CD4-positive, alpha-beta T cell treated with Interleukin-6 for 4 hours (primary cell): ENCODE data around the gene SFSWAP.
"Not testable (repeated sequence)": the region's sequence is repeated elsewhere in the genome, so short reads cannot be mapped to it uniquely, and the experiment has no call there.

Experiments used
- DNase-seq: peaks from one replicate; pipeline ENCODE4 v3.0.0-alpha.2; 2020; ENCODE audit warnings: mixed read lengths

The SFSWAP gene

GRCh38 chr12:131765961-131766360, 55.1 kb downstream of the SFSWAP start:
- no peak for DNase-seq

- DNase-seq: no peak
These were observed 55.7 kb downstream of the SFSWAP start for GRCh38 chr12:131766382-131767107.

DNA sequence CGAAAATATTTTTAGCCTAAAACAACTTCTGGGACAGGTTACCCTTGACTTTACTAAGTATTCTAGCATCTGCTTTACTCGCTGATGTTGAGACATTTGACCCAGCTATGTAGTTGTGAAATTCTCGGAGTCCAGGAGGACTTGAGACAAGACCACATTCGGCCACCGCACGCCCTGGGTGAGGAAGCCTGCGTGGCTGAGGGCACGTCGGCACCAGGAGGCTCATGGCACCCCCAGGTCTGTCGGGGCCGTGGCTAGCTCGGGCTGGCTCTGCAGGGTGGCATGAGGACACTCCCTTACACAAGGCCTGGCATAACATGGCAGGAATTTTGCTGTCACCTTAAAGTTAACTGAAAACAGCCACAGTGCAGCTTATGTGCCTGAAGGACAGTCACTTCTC, 59.2 kb downstream of the SFSWAP start:
- DNase-seq: no peak

DNA sequence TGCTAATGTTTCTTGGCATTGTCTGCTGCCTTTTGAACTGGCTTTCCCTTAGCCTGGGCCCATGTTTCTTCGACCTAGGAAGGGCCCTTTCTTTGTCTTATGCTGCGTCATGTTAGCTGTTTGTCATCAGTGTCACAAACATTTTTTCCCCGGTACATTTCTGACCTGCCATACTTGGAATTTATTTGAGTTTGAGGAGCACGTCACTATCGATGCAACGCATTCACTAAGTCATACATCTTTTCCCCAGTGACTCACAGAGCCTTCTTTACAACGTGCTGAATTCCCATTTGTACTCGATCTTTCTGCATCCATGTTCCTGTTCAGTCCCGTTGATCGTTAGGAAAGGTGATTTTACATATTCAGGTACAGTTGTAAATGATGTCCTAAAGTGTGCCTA, 61.1 kb downstream of the SFSWAP start:
- no peak for DNase-seq

- DNase-seq: peak; percentile 46
These were observed 62.8 kb downstream of the SFSWAP start for GRCh38 chr12:131773582-131774221.

DNA sequence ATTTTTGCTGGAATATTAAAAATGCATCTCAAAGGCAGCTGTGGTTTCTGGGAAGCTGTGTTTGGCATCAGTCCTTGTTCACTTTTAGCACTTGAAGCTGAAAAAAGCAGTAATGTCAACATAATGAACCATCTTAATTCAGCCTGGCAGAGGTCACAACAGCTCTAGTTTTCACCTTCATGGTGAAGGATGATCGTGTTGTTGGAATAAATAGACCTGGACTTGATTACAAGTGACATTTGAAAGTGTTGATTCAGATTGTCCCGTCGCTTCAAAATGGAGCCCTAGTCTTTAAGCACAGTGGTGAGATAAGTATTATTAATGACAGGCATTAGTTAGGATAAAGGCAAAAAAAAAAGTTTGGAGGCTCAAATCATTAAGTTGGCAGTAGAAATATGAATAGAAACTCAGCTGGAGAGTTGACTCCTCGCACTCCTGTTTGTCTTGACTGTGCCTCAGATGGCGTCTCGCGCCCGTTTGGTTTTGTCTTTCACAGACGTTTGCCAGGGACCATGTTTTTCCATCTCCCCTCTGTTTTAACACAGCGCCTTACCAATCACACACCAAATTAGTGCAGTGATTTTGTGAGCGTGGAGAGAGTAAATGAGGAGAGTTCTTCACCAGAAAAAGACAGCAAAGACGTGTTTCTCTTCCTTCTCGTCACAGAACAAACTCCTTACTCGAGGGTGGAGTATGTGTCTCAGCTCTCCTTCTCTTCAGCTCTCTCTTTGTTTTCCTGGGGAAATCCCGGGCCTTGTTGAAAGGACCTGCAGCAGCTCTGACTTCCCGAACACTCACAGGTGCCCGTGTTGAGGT, 63.9 kb downstream of the SFSWAP start:
- no peak for DNase-seq

DNA sequence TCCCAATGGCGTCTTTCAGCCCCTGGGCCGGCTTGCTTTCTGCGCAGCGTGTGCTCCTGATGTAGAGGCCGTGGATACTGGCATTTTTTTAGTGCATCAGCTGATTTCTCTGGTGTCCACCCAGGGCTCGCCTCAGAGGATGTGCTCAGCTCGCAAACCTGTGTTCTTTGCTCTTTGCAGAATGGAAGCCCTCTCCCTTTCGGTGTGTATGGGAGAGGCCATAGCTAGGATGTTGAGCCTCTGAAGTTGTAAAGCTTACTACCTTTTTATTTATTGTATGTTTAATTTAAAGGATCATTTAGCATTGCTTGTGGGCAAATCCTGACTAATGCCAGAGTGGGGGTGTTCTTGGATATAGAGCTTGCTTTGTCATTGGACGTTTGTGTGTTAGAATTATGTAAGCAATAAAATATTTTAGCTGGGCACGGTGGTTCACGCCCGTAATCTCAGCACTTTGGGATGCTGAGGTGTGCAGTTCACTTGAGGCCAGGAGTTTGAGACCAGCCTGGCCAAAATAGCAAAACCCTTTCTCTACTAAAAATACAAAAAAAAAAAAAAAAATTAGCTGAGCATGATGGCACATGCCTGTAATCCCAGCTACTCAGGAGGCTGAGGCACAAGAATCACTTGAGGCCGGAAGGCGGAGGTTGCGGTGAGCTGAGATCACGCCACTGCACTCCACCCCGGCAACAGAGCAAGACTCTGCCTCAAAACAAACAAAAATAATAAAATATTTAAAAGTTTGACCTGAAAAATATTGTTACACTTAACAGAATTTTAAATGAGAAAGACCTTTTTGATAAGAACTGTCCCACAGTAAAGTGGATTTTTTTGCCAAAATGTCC, 64.7 kb downstream of the SFSWAP start:
- DNase-seq: no peak

DNA sequence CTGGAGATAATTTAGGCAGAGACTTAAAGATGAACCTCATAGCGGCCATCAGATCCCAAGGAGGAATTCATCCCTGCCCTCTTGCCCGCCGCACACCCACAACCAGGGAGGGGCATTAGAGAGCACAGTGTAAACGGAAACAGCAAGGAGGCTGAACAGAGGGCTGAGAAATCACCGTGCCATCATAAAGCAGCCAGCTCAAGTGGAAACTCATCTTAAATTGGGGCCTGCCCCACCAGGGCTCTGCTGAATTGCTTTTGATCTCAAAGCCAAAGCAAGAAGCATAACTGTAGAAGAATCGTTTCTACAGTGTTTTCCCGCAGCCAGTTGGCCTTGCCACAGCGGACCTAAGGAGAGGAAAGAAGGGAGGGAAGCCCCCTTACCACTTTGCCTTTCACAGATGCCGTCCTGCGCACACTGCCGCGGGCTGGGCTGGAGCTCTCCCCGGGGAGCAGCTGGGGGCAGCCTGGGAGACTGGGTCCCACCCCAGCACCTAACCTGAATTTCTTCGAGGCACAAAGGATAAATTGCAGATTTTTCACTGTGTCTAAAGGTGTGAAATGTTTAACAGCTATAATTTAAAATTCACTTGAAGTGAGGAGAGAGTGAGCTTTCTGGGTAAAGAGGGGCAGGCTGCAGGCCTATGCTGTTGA, 65.5 kb downstream of the SFSWAP start:
- DNase-seq: no peak

- DNase-seq: not testable (repeated sequence)
These were observed 66.4 kb downstream of the SFSWAP start for GRCh38 chr12:131777269-131777668.

GRCh38 chr12:131779027-131779426, 68.1 kb downstream of the SFSWAP start:
- no peak for DNase-seq

DNA sequence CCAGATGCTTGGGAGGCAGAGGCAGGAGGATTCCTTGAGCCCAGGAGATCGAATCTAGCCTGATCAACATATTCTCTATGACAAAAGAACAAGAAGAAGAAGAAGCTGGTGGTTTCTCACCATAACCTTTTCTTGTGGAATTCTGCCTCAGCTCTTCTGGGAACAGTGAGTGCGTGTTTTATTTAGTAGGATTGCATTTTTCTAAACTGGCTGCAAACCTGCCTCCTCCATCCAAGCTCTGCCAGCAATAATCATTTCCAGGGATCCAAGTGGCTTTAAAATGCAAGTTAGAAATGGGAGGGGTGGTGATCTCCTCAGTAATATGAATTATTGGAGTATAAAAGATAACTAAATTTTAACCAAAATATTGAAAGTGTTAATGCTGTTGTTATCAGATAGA, 71.2 kb downstream of the SFSWAP start:
- no peak for DNase-seq

DNA sequence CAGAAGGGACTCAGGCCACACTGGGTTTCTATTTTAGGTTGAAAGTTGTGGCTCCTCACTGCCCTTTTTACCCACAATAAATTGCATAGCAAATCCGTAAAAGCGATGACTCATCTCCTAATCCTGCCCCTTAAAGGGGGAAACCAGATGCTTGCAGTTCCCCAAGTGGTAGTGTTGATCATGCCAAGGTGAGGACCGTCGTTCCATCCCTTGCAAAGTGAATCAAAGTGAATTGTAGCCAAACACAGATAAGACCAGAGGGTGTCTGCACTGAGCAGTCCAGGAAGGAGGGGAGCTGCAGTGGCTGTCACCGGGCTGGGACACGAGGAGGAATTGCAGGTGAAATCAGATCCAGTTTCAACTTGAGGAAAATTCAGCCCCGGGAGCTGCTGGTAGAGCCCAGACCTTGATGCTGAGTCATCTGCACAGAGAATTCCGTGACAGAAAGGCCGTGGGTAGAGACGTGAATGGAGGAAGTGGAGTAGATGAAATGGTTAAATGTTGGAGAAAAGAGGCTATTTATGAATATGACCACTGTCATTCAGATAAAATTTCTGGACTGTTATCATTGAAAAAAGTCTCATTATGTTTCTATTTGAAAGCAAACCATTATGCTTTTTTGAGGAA, 73.1 kb downstream of the SFSWAP start:
- no peak for DNase-seq

DNA sequence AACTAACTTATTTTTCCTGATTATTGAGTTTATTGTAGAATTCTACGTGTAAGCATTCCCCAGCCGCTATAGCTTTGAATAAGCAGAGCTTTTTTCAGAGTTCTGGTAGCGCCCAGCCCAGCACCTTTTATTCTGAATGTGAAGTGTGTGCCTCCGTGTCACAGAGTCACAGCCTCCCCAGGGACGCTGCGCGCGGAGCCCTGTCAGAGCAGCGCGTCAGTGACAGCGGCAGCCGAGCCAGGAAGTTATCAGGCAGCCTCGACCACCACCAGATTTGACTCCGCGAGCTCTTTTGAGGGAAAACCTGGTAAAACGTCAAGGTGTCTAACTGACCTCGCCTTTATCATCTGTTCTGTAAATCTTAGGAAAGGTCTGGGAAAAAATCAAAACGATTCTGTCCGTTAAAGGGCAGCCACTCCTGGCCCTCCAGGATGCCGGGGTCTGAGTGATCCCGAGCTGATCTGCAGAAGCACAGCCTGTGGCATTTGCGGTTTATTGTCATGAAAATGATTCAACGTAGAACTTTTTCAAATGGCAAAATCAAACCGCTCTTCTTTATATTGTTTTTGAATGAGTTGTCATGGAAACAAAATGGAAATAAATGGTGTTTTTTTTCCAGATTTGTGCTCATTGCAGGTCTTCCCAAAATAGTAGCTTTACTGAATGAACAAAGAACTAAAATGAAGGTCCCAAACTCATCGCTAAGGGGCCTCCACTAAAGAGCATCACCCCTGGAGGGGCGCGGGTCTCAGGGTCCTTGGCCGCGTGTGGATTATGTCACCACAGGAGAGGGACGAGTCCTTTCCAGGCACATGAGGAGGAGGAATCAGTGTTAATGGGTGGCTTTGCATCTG, 74.2 kb downstream of the SFSWAP start:
- DNase-seq: no peak

GRCh38 chr12:131785763-131786330, 75.0 kb downstream of the SFSWAP start:
- DNase-seq: no peak

DNA sequence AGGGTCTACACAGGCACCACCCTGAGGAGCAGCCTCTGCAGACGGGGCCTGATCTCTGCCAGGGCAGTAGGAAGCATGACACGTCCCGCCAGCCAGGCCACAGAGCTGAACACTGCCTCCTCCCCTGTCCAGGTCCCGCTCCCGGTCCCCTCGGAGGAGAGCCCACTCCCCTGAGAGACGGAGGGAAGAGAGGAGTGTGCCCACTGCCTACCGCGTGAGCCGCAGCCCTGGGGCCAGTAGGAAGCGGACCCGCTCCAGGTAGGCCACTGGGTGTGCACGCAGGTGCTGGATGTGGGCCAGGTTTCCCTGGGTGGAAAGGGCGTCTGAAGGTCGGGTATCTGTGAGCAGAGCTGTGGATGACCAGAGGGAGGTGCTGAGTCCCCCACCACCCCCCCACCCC, 75.4 kb downstream of the SFSWAP start:
- DNase-seq: no peak

- no peak for DNase-seq
These were observed 76.3 kb downstream of the SFSWAP start for GRCh38 chr12:131787143-131787660.

DNA sequence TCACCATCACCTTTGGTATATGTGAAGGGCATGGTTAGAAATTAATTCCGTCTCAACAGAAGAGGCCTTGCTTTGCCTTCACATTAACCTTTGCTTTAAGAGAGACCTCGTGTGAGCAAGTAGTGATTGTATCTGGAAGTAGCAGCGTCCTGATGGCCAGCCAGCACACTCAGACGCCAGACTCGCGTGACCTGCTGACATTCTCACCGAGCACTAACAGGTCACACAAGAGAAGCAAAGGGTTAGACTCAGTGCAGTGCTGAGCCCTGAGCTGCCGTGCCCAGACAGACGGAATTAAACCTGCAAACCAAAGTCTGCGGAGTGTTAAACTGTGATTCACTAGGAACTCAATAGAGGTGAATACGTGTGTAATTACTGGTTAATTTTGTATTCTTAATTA, 77.2 kb downstream of the SFSWAP start:
- no peak for DNase-seq

- DNase-seq: no peak
These were observed 78.7 kb downstream of the SFSWAP start for GRCh38 chr12:131789638-131790037.

GRCh38 chr12:131793243-131794022, 82.5 kb downstream of the SFSWAP start:
- DNase-seq: no peak
